HepG2 (cell line): ENCODE measurements around the gene UBE2G2. TPM values are rescaled to one million over a fixed set of nuclear protein-coding genes. Genes with fewer than 3 reads are reported as not detected.

ENCODE experiments used
- ATAC-seq: fragments of 200-7000 bp; cut with Tn5 transposase; 3 replicates; pipeline ENCODE4 v1.9.1; 2020; ENCODE audit warnings: mild to moderate bottlenecking, moderate library complexity
- BruUV-seq: library from RNA; stranded (reverse); fragments of 400-500 nt; replicated peaks from 2 replicates; lab custom pipeline; 2021; lab: Mats Ljungman, UMichigan
- CTCF ChIA-PET: fragments of 300-600 bp; formaldehyde crosslinking; extraction: SDS; loops from one replicate; lab custom pipeline; 2021; ENCODE audit warnings: low total read pairs, inconsistent platforms, low intra/inter-chr PET ratio; lab: Yijun Ruan, JAX
- POLR2A ChIA-PET: fragments of 350-600 bp; sonication (Branson Sonifier 250); formaldehyde crosslinking; loops from one replicate; lab custom pipeline; 2020; ENCODE audit warnings: antibody characterized with exemption, inconsistent platforms; lab: Yijun Ruan, JAX
- DNase-seq: peaks from one replicate; pipeline ENCODE4 v3.0.0-alpha.2; 2015; ENCODE audit warnings: low spot score
- FAIRE-seq: peaks from 3 replicates; lab custom pipeline; 2011; peaks lifted over from hg19 to GRCh38; lab: Jason Lieb, UNC
- H2AFZ ChIP-seq: one replicate; pipeline ENCODE4 v1.6.1; 2011; ENCODE audit warnings: low read length, inconsistent platforms
- H3K27ac ChIP-seq: fragments of 300-600 bp; 3 replicates; pipeline ENCODE4 v1.8.0; 2011; ENCODE audit warnings: mixed run types, mild to moderate bottlenecking, mixed read lengths, low read length, inconsistent platforms; ENCODE audit not compliant: insufficient read depth; ENCODE audit errors: extremely low read length
- H3K27me3 ChIP-seq, 2 experiments: fragments of 200-600 bp in 1 of 2; 2 replicates in 1 of 2; 3 replicates in 1 of 2; pipeline versions ENCODE4 v1.6.0 to v1.8.0; 2011; ENCODE audit warnings: low read length in 2 of 2, mild to moderate bottlenecking in 2 of 2, moderate library complexity in 2 of 2, inconsistent platforms in 1 of 2; ENCODE audit not compliant: insufficient read depth in 2 of 2, control insufficient read depth in 1 of 2
- H3K36me3 ChIP-seq, 2 experiments: fragments of 200-600 bp in 1 of 2; replicated peaks in 1 of 2; 2 replicates in 1 of 2; 3 replicates in 1 of 2; pipeline versions ENCODE4 v1.5.1 to v1.8.0; 2011; ENCODE audit warnings: low read length in 2 of 2, inconsistent platforms in 1 of 2; ENCODE audit not compliant: insufficient read depth in 2 of 2, control insufficient read depth in 1 of 2
- H3K4me1 ChIP-seq: 2 replicates; pipeline ENCODE4 v1.5.1; 2012; ENCODE audit warnings: low read length, inconsistent platforms; ENCODE audit not compliant: insufficient read depth
- H3K4me2 ChIP-seq: 2 replicates; pipeline ENCODE4 v1.6.0; 2011; ENCODE audit warnings: low read depth, low read length, inconsistent platforms
- H3K4me3 ChIP-seq, 3 experiments: fragments of 200-600 bp in 1 of 3; sonication (generic), shearing (Covaris generic) in 1 of 3; replicated peaks in 1 of 3; 2 replicates each; pipeline ENCODE4 v1.5.1; 2011 to 2016; ENCODE audit warnings: low read length in 3 of 3, inconsistent platforms in 2 of 3, low read depth in 2 of 3, mild to moderate bottlenecking in 2 of 3, control low read depth in 1 of 3, mixed read lengths in 1 of 3; ENCODE audit not compliant: insufficient read depth in 1 of 3
- H3K79me2 ChIP-seq: one replicate; pipeline ENCODE4 v1.6.1; 2011; ENCODE audit warnings: low read length, inconsistent platforms; ENCODE audit not compliant: insufficient read depth
- H3K9ac ChIP-seq: 2 replicates; pipeline ENCODE4 v1.6.0; 2011; ENCODE audit warnings: mild to moderate bottlenecking, low read depth, low read length, inconsistent platforms; ENCODE audit not compliant: insufficient read depth
- H3K9me3 ChIP-seq: 2 replicates; pipeline ENCODE4 v1.5.1; 2012; ENCODE audit warnings: mild to moderate bottlenecking, low read length
- H4K20me1 ChIP-seq: 2 replicates; pipeline ENCODE4 v1.6.0; 2011; ENCODE audit warnings: inconsistent platforms, mild to moderate bottlenecking, low read length, moderate library complexity; ENCODE audit not compliant: insufficient read depth
- BORCS8-MEF2B ChIP-seq: sonication (generic); formaldehyde crosslinking; IDR thresholded peaks from 2 replicates; pipeline ENCODE4 v1.8.0; 2022; ENCODE audit warnings: mild to moderate bottlenecking, missing genetic modification reagents
- FOSL1 ChIP-seq: sonication (generic); formaldehyde crosslinking; IDR thresholded peaks from 2 replicates; pipeline ENCODE4 v1.9.0; 2021; ENCODE audit warnings: missing genetic modification reagents, borderline replicate concordance
- HNF4G ChIP-seq, 2 experiments: sonication (generic) in 1 of 2; formaldehyde crosslinking in 1 of 2; IDR thresholded peaks; 2 replicates each; pipeline versions ENCODE4 v1.4.0 to v1.6.1; 2011 to 2020; ENCODE audit warnings: borderline replicate concordance in 2 of 2, low read depth in 2 of 2, mild to moderate bottlenecking in 2 of 2, low read length in 1 of 2, missing genetic modification reagents in 1 of 2, moderate library complexity in 1 of 2
- KAT7 ChIP-seq: IDR thresholded peaks from 2 replicates; pipeline ENCODE4 v1.6.1; 2018; ENCODE audit warnings: borderline replicate concordance, missing compliant biosample characterization
- MATR3 ChIP-seq: sonication (generic); formaldehyde crosslinking; IDR thresholded peaks from 2 replicates; pipeline ENCODE4 v1.4.0; 2020; ENCODE audit warnings: missing genetic modification reagents
- NR1H2 ChIP-seq: sonication (generic); formaldehyde crosslinking; IDR thresholded peaks from 2 replicates; pipeline ENCODE4 v1.8.1; 2022; ENCODE audit warnings: low read depth, missing genetic modification reagents, borderline replicate concordance
- PAX8 ChIP-seq: sonication (generic); formaldehyde crosslinking; IDR thresholded peaks from 2 replicates; pipeline ENCODE4 v1.8.0; 2022; ENCODE audit warnings: mild to moderate bottlenecking, missing genetic modification reagents, borderline replicate concordance
- POLR2G ChIP-seq: fragments of 200-400 bp; formaldehyde crosslinking; IDR thresholded peaks from 2 replicates; pipeline ENCODE4 v1.6.1; 2018; ENCODE audit warnings: mild to moderate bottlenecking, low read depth, low read length, moderate library complexity
- RAD21 ChIP-seq: fragments of 450-650 bp; formaldehyde crosslinking; IDR thresholded peaks from 2 replicates; pipeline ENCODE4 v1.5.0; 2020; ENCODE audit warnings: mild to moderate bottlenecking
- TBL1XR1 ChIP-seq: fragments of 150-350 bp; IDR thresholded peaks from 2 replicates; pipeline ENCODE4 v1.6.1; 2014; ENCODE audit warnings: borderline replicate concordance, low read length; ENCODE audit not compliant: partially characterized antibody
- XRCC5 ChIP-seq: fragments of 200-400 bp; formaldehyde crosslinking; optimal IDR thresholded peaks from 2 replicates; pipeline ENCODE3; 2017; ENCODE audit warnings: mild to moderate bottlenecking, low read length
- ZBTB14 ChIP-seq: sonication (generic); formaldehyde crosslinking; IDR thresholded peaks from 2 replicates; pipeline ENCODE4 v1.4.0; 2020; ENCODE audit warnings: missing genetic modification reagents
- ZBTB42 ChIP-seq: sonication (generic); formaldehyde crosslinking; IDR thresholded peaks from 2 replicates; pipeline ENCODE4 v1.5.0; 2020; ENCODE audit warnings: mild to moderate bottlenecking, missing genetic modification reagents
- ZFP37 ChIP-seq: sonication (generic); formaldehyde crosslinking; IDR thresholded peaks from 2 replicates; pipeline ENCODE4 v1.4.0; 2020; ENCODE audit warnings: missing genetic modification reagents, borderline replicate concordance
- ZMAT5 ChIP-seq: sonication (generic); formaldehyde crosslinking; IDR thresholded peaks from 2 replicates; pipeline ENCODE4 v1.5.0; 2020; ENCODE audit warnings: mild to moderate bottlenecking, low read depth, missing genetic modification reagents, borderline replicate concordance
- ZNF136 ChIP-seq: sonication (generic); formaldehyde crosslinking; IDR thresholded peaks from 2 replicates; pipeline ENCODE4 v1.8.1; 2022; ENCODE audit warnings: low read depth, mild to moderate bottlenecking, moderate library complexity, missing genetic modification reagents
- ZNF543 ChIP-seq: sonication (generic); formaldehyde crosslinking; IDR thresholded peaks from 2 replicates; pipeline ENCODE4 v1.4.0; 2020; ENCODE audit warnings: mild to moderate bottlenecking, missing genetic modification reagents
- ZNF616 ChIP-seq: sonication (generic); formaldehyde crosslinking; IDR thresholded peaks from 2 replicates; pipeline ENCODE4 v1.5.0; 2020; ENCODE audit warnings: low read depth, mild to moderate bottlenecking, missing genetic modification reagents
- ZNF720 ChIP-seq: sonication (generic); formaldehyde crosslinking; IDR thresholded peaks from 2 replicates; pipeline ENCODE4 v1.4.0; 2020; ENCODE audit warnings: missing genetic modification reagents
- WGBS: methylation state at CpG from one replicate; pipeline ENCODE4 v1.1.6; 2017; ENCODE audit warnings: low lambda C conversion rate; 5-methylcytosine and 5-hydroxymethylcytosine counted together
- in situ Hi-C: cut with HindIII; loops from 2 replicates; pipeline ENCODE4 v1.10.0; 2017; ENCODE audit warnings: low pct_unique_long_range_greater_than_20kb; ENCODE audit not compliant: extremely low pct_ligation_motif_present
- intact Hi-C: fragments of 100-400 bp; cut with micrococcal nuclease; formaldehyde crosslinking; loops from one replicate; pipeline ENCODE4 v1.10.0; 2022; ENCODE audit not compliant: unreplicated experiment
- polyA plus RNA-seq, 8 experiments: library from polyadenylated mRNA; depleted of rRNA in 3 of 8; stranded (reverse) in 7 of 8; unstranded in 1 of 8; fragments of >200 nt; fragmentation: Illumina TruSeq in 4 of 8; extraction: Trizol in 4 of 8; gene quantifications; 2 replicates each; pipeline versions ENCODE4 v1.2.1 to v1.2.3, GENCODE V29; 2011 to 2016; ENCODE audit warnings: low read depth in 4 of 8, missing spikeins in 1 of 8, mixed read lengths in 1 of 8; ENCODE audit not compliant: insufficient read depth in 1 of 8
- total RNA-seq, 5 experiments: library from RNA; depleted of rRNA; stranded (reverse); fragments of >200 nt; fragmentation: Illumina TruSeq; extraction: Trizol; gene quantifications; 2 replicates each; pipeline ENCODE4 v1.2.3, GENCODE V29; 2016; ENCODE audit warnings: low read depth in 1 of 5
- TF ChIP-seq, protein P1 (sequence below): sonication (generic); formaldehyde crosslinking; IDR thresholded peaks from 2 replicates; pipeline ENCODE4 v1.4.0; 2020; ENCODE audit warnings: missing genetic modification reagents, mild to moderate bottlenecking, borderline replicate concordance

The UBE2G2 gene
- total and polyA plus RNA-seq, 2 of the 13 experiments (the other 11 are each of a cell fraction or from before 2014, with no cell fraction given): 55.4 to 92.0 TPM

DNA sequence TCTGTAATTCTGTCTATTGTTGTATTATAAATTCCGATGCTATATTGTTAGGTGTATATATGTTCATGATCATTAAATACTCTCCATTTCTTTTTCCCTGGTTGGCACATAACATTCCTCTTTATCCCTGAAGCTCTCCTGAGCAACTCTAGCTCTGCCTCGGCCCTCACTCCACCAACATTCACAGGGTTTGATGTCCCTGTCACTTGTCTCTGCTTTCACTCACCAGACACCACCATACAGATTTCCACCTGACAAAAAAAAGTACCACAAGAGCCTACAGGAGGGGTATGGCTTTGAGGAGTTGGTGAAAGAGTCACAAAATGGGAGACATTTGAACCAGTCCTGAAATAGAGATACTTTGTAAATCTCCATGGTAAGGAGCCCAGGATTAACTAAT lies 81.5 kb downstream of the UBE2G2 start:
- no peak for ATAC-seq
- Histone ChIP-seq H3K4me2 (no peak overlapping the region), H3K79me2 (no peaks in the 10 kb centered on the region), H3K4me3 (no peak overlapping the region), H3K27ac (no peak overlapping the region), H3K36me3 (no peaks in the 10 kb centered on the region), H3K9ac (no peak overlapping the region), H4K20me1 (no peaks in the 10 kb centered on the region), H3K4me1 (peaks cover 5% of the 10 kb centered on the region; the same call in 1 of the 2 replicates), H3K9me3 (no peaks in the 10 kb centered on the region), H2AFZ (no peak overlapping the region), H3K27me3 (peaks cover 0 to 6% of the 10 kb centered on the region in 2 experiments; a peak in 1 of 5 replicates)
- no peak for FAIRE-seq
- DNase-seq: no peak
- BruUV-seq: no TSS peak
- ChIA-PET CTCF (no interaction called here), POLR2A (no interaction called here)
- TF ChIP-seq FOSL1 (CRISPR knock-in tag): no peak
- TF ChIP-seq KAT7 (CRISPR knock-in tag): no peak
- no peak for TF ChIP-seq MATR3
- TF ChIP-seq NR1H2: no peak
- no peak for TF ChIP-seq RAD21 (CRISPR knock-in tag)
- no peak for TF ChIP-seq ZNF543 (CRISPR knock-in tag)
- no peak for TF ChIP-seq ZMAT5 (CRISPR knock-in tag)
- no peak for TF ChIP-seq XRCC5
- TF ChIP-seq ZBTB42 (CRISPR knock-in tag): no peak
- no peak for TF ChIP-seq ZFP37 (CRISPR knock-in tag)
- no peak for TF ChIP-seq PAX8
- no peak for TF ChIP-seq ZBTB14 (CRISPR knock-in tag)
- TF ChIP-seq HNF4G (IDR thresholded peaks at IDR 0.05; ENCODE audit: borderline replicate concordance, low read depth, low read length): no peak
- TF ChIP-seq HNF4G (CRISPR knock-in tag; IDR thresholded peaks at IDR 0.05; ENCODE audit: borderline replicate concordance, low read depth): no peak
- no peak for TF ChIP-seq ZNF720 (CRISPR knock-in tag)
- TF ChIP-seq BORCS8-MEF2B (CRISPR knock-in tag): no peak
- no peak for TF ChIP-seq TBL1XR1
- no peak for TF ChIP-seq ZNF616 (CRISPR knock-in tag)
- no peak for TF ChIP-seq POLR2G
- TF ChIP-seq, protein P1, sequence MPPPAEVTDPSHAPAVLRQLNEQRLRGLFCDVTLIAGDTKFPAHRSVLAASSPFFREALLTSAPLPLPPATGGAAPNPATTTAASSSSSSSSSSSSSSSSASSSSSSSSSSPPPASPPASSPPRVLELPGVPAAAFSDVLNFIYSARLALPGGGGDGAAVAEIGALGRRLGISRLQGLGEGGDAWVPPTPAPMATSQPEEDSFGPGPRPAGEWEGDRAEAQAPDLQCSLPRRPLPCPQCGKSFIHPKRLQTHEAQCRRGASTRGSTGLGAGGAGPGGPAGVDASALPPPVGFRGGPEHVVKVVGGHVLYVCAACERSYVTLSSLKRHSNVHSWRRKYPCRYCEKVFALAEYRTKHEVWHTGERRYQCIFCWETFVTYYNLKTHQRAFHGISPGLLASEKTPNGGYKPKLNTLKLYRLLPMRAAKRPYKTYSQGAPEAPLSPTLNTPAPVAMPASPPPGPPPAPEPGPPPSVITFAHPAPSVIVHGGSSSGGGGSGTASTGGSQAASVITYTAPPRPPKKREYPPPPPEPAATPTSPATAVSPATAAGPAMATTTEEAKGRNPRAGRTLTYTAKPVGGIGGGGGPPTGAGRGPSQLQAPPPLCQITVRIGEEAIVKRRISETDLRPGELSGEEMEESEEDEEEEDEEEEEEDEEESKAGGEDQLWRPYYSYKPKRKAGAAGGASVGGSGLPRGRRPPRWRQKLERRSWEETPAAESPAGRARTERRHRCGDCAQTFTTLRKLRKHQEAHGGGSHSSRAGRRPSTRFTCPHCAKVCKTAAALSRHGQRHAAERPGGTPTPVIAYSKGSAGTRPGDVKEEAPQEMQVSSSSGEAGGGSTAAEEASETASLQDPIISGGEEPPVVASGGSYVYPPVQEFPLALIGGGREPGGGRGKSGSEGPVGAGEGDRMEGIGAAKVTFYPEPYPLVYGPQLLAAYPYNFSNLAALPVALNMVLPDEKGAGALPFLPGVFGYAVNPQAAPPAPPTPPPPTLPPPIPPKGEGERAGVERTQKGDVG (CRISPR knock-in tag): no peak
- TF ChIP-seq ZNF136 (CRISPR knock-in tag): no peak
- 17% methylated on average over 2 of the region's 2 CpGs for WGBS
- intact Hi-C loops (no loop called here), in situ Hi-C loops (no loop called here)
